Stimulated activated CD8-positive, alpha-beta memory T cell treated with anti-CD3 and anti-CD28 coated beads, Interleukin-7, amount 100 ng/mL, for 1 hour (primary cell): ENCODE data around the gene CNBD2.
"Not testable (repeated sequence)": the region's sequence is repeated elsewhere in the genome, so short reads cannot be mapped to it uniquely, and the experiment has no call there.

Experiments used
- DNase-seq, 2 donors: peaks; one replicate each; pipeline ENCODE4 v3.0.0-alpha.2; 2020; ENCODE audit warnings: low read depth in 2 of 2

Gene CNBD2

GRCh38 chr20:36018208-36018988, 50.0 kb downstream of the CNBD2 start:
- DNase-seq, result no peak

GRCh38 chr20:36026131-36026530, 57.7 kb downstream of the CNBD2 start:
- DNase-seq, result not testable (repeated sequence)

- DNase-seq, result no peak
These were observed 59.9 kb downstream of the CNBD2 start for GRCh38 chr20:36028106-36028808.

GRCh38 chr20:36030149-36030548, 61.8 kb downstream of the CNBD2 start:
- no peak for DNase-seq

DNA sequence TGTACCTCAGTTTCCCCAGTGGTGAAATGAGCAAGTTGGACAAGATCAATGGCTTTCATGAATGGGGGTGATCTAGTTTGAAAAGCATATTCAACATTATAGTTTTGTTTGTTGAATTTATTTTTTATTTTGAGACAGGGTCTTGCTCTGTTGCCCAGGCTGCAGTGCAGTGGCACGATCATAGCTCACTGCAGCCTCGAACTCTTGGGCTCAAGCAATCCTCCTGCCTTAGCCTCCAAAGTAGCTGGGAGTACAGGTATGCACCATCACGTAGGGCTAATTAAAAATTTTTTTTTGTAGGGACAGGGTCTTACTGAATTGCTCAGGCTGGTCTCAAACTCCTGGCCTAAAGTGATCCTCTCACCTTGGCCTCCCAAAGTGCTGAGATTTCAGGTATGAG, 63.4 kb downstream of the CNBD2 start:
- no peak for DNase-seq

DNA sequence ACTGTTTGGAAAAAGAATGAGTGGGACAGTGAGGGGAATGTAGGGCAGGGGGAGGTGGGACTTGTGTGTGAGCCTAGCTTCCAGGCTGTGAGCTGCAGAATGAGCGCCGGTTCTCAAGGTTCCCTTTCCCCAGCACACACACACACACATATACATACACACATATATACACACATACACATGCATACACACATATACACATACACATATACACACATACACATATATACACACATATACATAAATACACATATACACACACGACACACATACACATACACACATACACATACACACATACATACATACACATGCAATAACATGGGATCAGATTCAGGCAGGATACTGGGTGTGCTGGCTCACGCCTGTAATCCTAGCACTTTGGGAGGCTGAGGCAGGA, 66.5 kb downstream of the CNBD2 start:
- no peak for DNase-seq

- DNase-seq, result no peak
These were observed 67.4 kb downstream of the CNBD2 start for GRCh38 chr20:36035745-36036144.

DNA sequence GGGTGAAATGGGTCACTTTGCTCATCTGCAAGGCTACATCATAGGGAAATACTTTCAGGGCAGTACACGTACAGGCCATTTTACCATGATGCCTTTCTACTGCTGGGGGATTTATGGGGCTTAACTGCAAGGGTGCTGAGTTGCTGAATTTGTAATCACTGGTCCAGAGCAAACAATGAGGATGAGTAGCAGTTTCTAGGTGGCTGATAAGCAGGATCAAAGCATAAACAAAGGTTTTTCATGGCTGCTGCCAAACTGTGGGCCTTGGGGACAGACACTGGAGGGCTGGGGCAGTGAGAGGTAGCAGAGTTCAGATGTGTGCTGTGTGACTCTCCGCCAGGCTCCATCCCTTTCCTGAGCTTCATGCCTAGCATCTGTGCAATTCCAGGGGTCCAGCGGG, 68.3 kb downstream of the CNBD2 start:
- no peak for DNase-seq

- DNase-seq, result no peak
These were observed 72.2 kb downstream of the CNBD2 start for GRCh38 chr20:36040571-36040970.

GRCh38 chr20:36043441-36043840, 75.1 kb downstream of the CNBD2 start:
- no peak for DNase-seq

DNA sequence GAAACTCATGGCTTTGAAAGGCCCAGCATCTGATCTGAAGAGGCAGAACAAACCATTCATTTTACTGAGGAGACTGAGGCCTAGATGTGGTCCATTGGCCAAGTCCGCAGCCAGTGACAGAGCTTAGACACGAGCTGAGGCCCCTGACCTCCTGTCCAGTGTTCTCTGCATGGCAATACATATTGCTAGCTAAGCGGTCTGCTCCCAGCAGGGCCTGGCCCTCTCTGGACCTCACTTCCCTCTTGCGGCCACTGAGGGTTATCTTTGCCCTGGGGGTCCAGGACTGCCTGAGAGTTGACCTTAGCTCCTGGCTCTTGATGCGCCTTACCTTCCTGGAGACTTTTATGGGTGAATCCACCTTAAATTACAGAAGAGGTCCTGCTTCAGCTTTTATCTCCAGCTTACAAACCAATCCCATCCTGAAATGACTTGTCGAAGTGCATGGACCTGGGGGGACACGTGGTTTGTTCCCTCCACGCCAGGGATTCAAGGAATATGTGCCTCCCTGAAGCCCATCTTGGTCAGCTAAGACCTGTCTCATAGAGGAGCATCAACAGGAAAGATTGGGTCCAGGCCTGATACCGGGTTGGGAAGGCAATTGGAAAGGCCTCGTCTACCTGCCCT, 75.6 kb downstream of the CNBD2 start:
- DNase-seq, result no peak

DNA sequence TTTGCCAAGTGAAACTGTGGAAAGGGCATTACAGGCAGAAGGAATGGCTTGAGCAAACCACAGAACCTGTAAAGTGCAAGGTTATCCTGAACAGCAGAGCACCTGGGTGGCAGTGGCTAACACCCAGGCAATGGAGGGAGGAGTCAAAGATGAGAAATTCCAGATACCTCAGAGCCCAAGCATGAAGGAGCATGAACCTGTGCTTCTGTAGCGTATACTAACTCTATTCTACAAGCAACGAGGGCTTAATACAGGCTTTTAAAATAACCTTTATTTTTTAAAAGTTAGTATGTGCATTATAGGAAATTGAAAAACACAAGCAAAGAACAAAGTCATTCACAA, 77.0 kb downstream of the CNBD2 start:
- no peak for DNase-seq

GRCh38 chr20:36046073-36046798, 77.8 kb downstream of the CNBD2 start:
- DNase-seq, result not testable (repeated sequence)

DNA sequence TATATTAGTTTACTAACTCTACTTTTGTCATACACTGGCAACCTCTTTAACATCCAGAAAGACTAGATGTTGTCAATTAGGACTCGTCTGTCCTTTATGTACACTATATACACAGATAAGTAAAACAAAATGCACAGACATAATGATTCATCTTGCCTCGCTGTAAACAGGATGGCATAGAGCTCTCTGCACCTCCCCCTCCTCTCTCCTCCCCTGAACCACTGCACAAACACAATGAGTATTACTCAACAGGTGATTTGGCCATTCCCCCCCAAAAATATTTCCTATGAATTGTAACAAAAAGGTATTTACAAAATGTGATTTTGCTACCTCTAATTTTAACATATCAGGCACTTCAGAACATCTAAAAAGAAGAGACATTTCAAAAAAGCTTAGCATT, 81.0 kb downstream of the CNBD2 start:
- not testable (repeated sequence) for DNase-seq

DNA sequence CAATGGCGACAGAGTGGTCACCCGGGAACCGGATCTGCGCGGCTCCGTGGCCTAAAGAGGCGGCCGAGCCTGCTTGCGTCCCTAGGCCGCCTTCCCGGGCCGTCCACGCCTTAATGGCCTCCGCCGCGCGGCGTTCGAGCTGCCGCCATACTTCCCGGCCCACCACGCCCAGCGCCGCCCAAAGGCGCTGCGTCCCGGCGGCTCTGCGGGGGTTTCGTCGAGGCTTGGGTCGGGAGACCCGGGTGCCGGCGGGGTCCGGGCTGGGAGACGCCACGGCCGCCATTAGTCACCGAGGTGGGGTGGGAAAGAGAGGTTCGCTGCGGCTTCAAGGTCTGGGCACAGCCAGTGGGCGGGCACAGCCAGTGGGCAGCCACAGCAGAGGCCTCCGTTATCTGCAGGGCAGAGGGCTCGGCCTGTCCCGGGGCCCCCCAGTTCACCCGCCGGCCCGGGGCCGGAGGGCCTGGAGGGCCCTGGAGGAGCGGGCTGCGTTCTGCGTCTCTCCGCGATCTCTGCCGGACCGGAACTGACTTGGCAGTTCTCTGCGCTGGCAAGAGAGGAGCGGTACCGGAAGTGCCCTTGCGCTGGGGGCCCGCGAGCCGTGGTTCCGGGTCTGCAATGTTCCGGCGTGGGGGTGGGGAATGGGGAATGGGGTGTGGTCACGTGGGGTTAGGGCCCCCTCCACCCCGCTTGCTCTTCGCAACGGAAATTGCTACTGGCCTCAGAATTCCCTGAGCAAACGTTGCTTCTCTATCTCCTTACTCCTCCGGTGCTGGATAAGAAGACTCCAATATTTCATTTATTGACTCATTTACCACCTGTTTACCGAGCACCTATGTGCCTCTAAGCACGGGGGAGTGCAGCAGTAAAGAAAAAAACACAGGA, 82.3 kb downstream of the CNBD2 start:
- peak; percentile 74 to 82 for DNase-seq

GRCh38 chr20:36051318-36052116, 83.1 kb downstream of the CNBD2 start:
- DNase-seq, result no peak

DNA sequence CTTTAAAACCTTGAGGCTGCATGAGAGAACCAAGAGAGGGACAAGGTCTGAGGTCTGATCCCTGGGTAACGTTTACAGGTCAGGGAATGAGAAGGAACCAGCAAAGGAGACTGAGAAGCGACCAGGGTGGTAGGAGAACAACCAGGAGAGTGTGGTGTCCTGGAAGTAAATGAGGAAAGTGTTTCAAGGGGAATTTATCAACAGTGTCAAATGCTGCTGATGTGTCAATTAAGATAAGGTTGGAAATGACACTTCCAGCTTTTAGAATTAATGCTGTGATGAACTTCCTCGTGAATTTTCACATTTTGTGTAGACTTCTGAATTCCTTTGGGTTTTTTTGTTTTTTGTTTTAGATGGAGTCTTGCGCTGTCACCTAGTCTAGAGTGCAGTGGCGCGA, 83.7 kb downstream of the CNBD2 start:
- no peak for DNase-seq

- not testable (repeated sequence) for DNase-seq
These were observed 85.6 kb downstream of the CNBD2 start for GRCh38 chr20:36053863-36054518.

GRCh38 chr20:36055145-36055544, 86.8 kb downstream of the CNBD2 start:
- no peak for DNase-seq

- no peak for DNase-seq
These were observed 92.3 kb downstream of the CNBD2 start for GRCh38 chr20:36060676-36061075.
